B cell (primary cell): ENCODE results near the gene NOXO1. TPM values are rescaled to one million over a fixed set of nuclear protein-coding genes. Genes with fewer than 3 reads are reported as not detected.

Experiments
- ATAC-seq: fragments of 200-7000 bp; cut with Tn5 transposase; one replicate; pipeline ENCODE4 v1.10.0; 2021; ENCODE audit warnings: low read depth, mild to moderate bottlenecking, moderate number of reproducible peaks, moderate library complexity
- CTCF ChIA-PET: fragments of 350-600 bp; sonication (Branson Sonifier 250); formaldehyde crosslinking; loops from one replicate; lab custom pipeline; 2021; ENCODE audit warnings: antibody characterized with exemption, inconsistent platforms; lab: Charles Lee
- POLR2A ChIA-PET: fragments of 350-600 bp; sonication (Branson Sonifier 250); formaldehyde crosslinking; loops from one replicate; lab custom pipeline; 2021; ENCODE audit warnings: antibody characterized with exemption; lab: Charles Lee
- DNase-seq: peaks from one replicate; pipeline ENCODE4 v3.0.0; 2013
- H2AFZ ChIP-seq: 2 replicates; pipeline ENCODE4 v1.6.1; 2012; ENCODE audit warnings: mild to moderate bottlenecking, low read depth, low read length; ENCODE audit not compliant: insufficient read depth, poor library complexity, severe bottlenecking
- H3K27ac ChIP-seq, 2 donors: 1 replicate in 1 of 2; 2 replicates in 1 of 2; pipeline ENCODE4 v1.5.1; 2012 to 2013; ENCODE audit warnings: low read length in 2 of 2, mild to moderate bottlenecking in 2 of 2, moderate library complexity in 1 of 2
- H3K27me3 ChIP-seq, 4 experiments: fragments of 200-600 bp in 1 of 4; sonication (generic) in 1 of 4; replicated peaks in 1 of 4; 1 replicate in 2 of 4; 2 replicates in 2 of 4; pipeline versions ENCODE4 v1.6.1 to v1.7.0; 2013 to 2016; ENCODE audit warnings: low read length in 3 of 4, mild to moderate bottlenecking in 2 of 4, mixed read lengths in 1 of 4, moderate library complexity in 1 of 4; ENCODE audit not compliant: insufficient read depth in 4 of 4, control insufficient read depth in 3 of 4; ENCODE audit errors: control extremely low read depth in 1 of 4
- H3K36me3 ChIP-seq, 2 experiments: replicated peaks in 1 of 2; 1 replicate in 1 of 2; 2 replicates in 1 of 2; pipeline versions ENCODE4 v1.6.1 to v1.7.1; 2013; ENCODE audit warnings: low read length in 1 of 2; ENCODE audit not compliant: insufficient read depth in 2 of 2, control insufficient read depth in 1 of 2; ENCODE audit errors: control extremely low read depth in 1 of 2, extremely low read depth in 1 of 2
- H3K4me1 ChIP-seq, 2 donors: fragments of 200-600 bp in 1 of 2; sonication (generic) in 1 of 2; 1 replicate in 1 of 2; 2 replicates in 1 of 2; pipeline versions ENCODE4 v1.5.1 to v1.6.1; 2013 to 2017; ENCODE audit warnings: low read length in 2 of 2; ENCODE audit not compliant: control insufficient read depth in 2 of 2, insufficient read depth in 2 of 2
- H3K4me2 ChIP-seq: replicated peaks from 2 replicates; pipeline ENCODE3; 2012; ENCODE audit warnings: mild to moderate bottlenecking, low read depth, low read length; ENCODE audit not compliant: poor library complexity, severe bottlenecking
- H3K4me3 ChIP-seq, 5 experiments: fragments of 200-600 bp in 1 of 5; sonication (generic) in 1 of 5; 1 replicate in 3 of 5; 2 replicates in 2 of 5; pipeline versions ENCODE4 v1.5.1 to v1.7.0; 2011 to 2016; ENCODE audit warnings: low read length in 4 of 5, mild to moderate bottlenecking in 4 of 5, low read depth in 2 of 5, control low read depth in 1 of 5, moderate library complexity in 1 of 5; ENCODE audit not compliant: insufficient read depth in 1 of 5; ENCODE audit errors: control extremely low read depth in 1 of 5, extremely low read depth in 1 of 5
- H3K79me2 ChIP-seq: fragments of 200-600 bp; sonication (generic); one replicate; pipeline ENCODE4 v1.6.0; 2016; ENCODE audit warnings: low read length; ENCODE audit not compliant: control insufficient read depth, insufficient read depth
- H3K9ac ChIP-seq: fragments of 200-600 bp; sonication (generic); 2 replicates; pipeline ENCODE4 v1.6.1; 2017; ENCODE audit warnings: mild to moderate bottlenecking, low read length, moderate library complexity
- H3K9me3 ChIP-seq, 3 donors: one replicate each; pipeline versions ENCODE4 v1.6.1 to v1.7.1; 2013; ENCODE audit warnings: low read length in 2 of 3; ENCODE audit not compliant: control insufficient read depth in 2 of 3, insufficient read depth in 1 of 3; ENCODE audit errors: control extremely low read depth in 1 of 3
- H4K20me1 ChIP-seq: 2 replicates; pipeline ENCODE4 v1.6.0; 2012; ENCODE audit warnings: mild to moderate bottlenecking, low read length; ENCODE audit not compliant: insufficient read depth, control insufficient read depth, poor library complexity, severe bottlenecking
- H3K27ac Mint-ChIP-seq: one replicate; pipeline ENCODE4 v1.8.0; 2021; ENCODE audit warnings: mixed read lengths
- H3K27me3 Mint-ChIP-seq: one replicate; pipeline ENCODE4 v1.8.0; 2021; ENCODE audit warnings: mixed read lengths
- H3K4me1 Mint-ChIP-seq: one replicate; pipeline ENCODE4 v1.8.0; 2021; ENCODE audit warnings: mixed read lengths
- H3K4me3 Mint-ChIP-seq: one replicate; pipeline ENCODE4 v1.8.0; 2021; ENCODE audit warnings: mixed read lengths
- H3K9me3 Mint-ChIP-seq: one replicate; pipeline ENCODE4 v1.8.0; 2022; ENCODE audit warnings: mixed read lengths; ENCODE audit not compliant: insufficient read depth
- EZH2 ChIP-seq: IDR thresholded peaks from 2 replicates; pipeline ENCODE4 v1.6.1; 2012; ENCODE audit warnings: borderline replicate concordance, low read depth, mild to moderate bottlenecking, moderate library complexity, low read length; ENCODE audit not compliant: insufficient read depth, poor library complexity, severe bottlenecking
- WGBS: methylation state at CpG from one replicate; pipeline ENCODE4 v1.1.5; 2013; ENCODE audit warnings: missing lambda C conversion rate; ENCODE audit not compliant: insufficient coverage; 5-methylcytosine and 5-hydroxymethylcytosine counted together
- intact Hi-C: fragments of 100-400 bp; cut with micrococcal nuclease; formaldehyde crosslinking; loops from one replicate; pipeline ENCODE4 v1.10.0; 2022
- polyA plus RNA-seq: library from polyadenylated mRNA; depleted of rRNA; stranded (reverse); fragments of >200 nt; gene quantifications from 2 replicates; pipeline ENCODE4 v1.2.3, GENCODE V29; 2012
- total RNA-seq, 2 donors: library from RNA; stranded (reverse); fragments of 120-200 nt in 1 of 2; gene quantifications; 1 replicate in 1 of 2; 2 replicates in 1 of 2; pipeline versions ENCODE4 v1.2.3 to v1.2.4, GENCODE V29; 2013 to 2022
- TF ChIP-seq, protein P1 (sequence below): fragments of 200-600 bp; IDR thresholded peaks from one replicate; pipeline ENCODE4 v1.8.0; 2022; ENCODE audit warnings: antibody characterized with exemption, mild to moderate bottlenecking

The NOXO1 gene
- total and polyA plus RNA-seq, 2 donors (not counting 1 experiment from before 2014, with no cell fraction given) = 0.30 to 0.74 TPM

DNA sequence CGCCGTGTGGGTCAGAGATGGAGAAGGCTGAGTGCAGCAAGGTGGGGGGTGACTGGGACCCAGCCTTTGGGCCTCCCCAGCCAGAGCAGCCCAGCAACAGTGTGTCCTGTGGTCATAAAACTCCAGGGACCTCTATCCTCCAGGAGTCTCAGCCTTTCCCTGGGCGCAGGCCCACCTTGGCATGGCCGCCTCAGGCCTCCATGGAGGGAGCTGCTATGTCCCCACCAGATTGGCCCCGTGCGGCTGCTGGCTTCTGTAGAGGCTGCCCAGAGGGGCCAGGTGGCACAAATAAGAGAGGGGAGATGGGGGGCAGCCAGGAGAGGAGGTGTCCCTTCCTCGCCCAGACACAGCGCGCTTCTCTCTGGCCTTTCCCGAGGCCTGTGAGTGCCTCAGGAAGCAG lies 5.9 kb upstream of the NOXO1 start:
- WGBS = 87% methylated on average over 8 of the region's 10 CpGs
- TF ChIP-seq, protein P1, sequence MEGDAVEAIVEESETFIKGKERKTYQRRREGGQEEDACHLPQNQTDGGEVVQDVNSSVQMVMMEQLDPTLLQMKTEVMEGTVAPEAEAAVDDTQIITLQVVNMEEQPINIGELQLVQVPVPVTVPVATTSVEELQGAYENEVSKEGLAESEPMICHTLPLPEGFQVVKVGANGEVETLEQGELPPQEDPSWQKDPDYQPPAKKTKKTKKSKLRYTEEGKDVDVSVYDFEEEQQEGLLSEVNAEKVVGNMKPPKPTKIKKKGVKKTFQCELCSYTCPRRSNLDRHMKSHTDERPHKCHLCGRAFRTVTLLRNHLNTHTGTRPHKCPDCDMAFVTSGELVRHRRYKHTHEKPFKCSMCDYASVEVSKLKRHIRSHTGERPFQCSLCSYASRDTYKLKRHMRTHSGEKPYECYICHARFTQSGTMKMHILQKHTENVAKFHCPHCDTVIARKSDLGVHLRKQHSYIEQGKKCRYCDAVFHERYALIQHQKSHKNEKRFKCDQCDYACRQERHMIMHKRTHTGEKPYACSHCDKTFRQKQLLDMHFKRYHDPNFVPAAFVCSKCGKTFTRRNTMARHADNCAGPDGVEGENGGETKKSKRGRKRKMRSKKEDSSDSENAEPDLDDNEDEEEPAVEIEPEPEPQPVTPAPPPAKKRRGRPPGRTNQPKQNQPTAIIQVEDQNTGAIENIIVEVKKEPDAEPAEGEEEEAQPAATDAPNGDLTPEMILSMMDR = no peak
- TF ChIP-seq EZH2 = no peak
- H3K4me1 ChIP-seq = peaks cover 27 to 44% of the 10 kb centered on the region in 2 donors
- no peak overlapping the region for H2AFZ ChIP-seq
- H3K27me3 Mint-ChIP-seq = peaks cover 6% of the 10 kb centered on the region
- H3K4me3 Mint-ChIP-seq = peak overlapping the region; percentile 10
- intact Hi-C loops = no loop called here
- ATAC-seq = no peak
- H3K4me2 ChIP-seq = no peak overlapping the region
- peaks cover 41% of the 10 kb centered on the region for H3K4me1 Mint-ChIP-seq
- no peak for DNase-seq
- H3K27ac Mint-ChIP-seq = no peak overlapping the region
- no peak overlapping the region for H3K9ac ChIP-seq
- H3K9me3 Mint-ChIP-seq = no peaks in the 10 kb centered on the region
- H3K79me2 ChIP-seq = no peaks in the 10 kb centered on the region
- ChIA-PET CTCF (interaction anchor here (1.8 kb wide), 1 partner anchor 16 kb away, joined by 5 read pairs; no protein-coding TSS in a partner anchor), POLR2A (interaction anchor here (1.2 kb wide), 1 partner anchor 22 kb away, joined by 4 read pairs; the partner anchor contains the start of gene RPS2)
- H3K36me3 ChIP-seq = peaks cover 0 to 10% of the 10 kb centered on the region in 2 experiments
- H3K27ac ChIP-seq = no peak overlapping the region
- no peaks in the 10 kb centered on the region for H4K20me1 ChIP-seq
- H3K4me3 ChIP-seq = no peak overlapping the region
- peaks cover 0 to 3% (median 0%) of the 10 kb centered on the region in 3 donors for H3K9me3 ChIP-seq
- H3K27me3 ChIP-seq = peaks cover 0 to 9% (median 4%) of the 10 kb centered on the region in 4 experiments

DNA sequence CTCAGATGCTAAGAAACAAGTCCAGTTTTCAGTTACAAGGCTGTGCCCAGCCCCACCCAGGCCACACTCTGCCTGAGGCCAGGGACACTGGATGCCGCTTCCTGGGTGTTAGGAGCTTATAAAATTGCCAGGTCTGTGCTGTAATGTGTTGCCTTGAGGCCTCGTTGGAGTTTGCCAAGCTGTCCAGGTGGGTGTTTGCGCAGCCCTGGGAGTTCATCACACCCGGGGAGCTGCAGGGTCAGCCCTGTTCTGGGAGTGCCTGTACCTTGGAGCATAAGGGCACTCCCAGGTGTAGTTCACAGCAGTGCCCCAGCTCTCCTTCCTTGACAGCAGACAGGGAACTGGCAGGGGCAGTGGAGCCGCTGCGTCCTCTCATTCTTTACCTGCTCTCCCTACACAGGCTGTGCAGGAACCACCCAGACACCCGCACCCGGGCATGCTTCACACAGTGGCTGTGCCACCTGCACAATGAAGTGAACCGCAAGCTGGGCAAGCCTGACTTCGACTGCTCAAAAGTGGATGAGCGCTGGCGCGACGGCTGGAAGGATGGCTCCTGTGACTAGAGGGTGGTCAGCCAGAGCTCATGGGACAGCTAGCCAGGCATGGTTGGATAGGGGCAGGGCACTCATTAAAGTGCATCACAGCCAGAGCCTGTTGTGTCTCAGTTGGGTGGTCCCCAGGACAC lies 4.3 kb upstream of the NOXO1 start:
- H3K4me3 Mint-ChIP-seq = peak overlapping the region; percentile 88
- Histone ChIP-seq H3K9me3 (no peaks in the 10 kb centered on the region), H2AFZ (no peak overlapping the region), H3K27ac (no peak overlapping the region), H4K20me1 (no peaks in the 10 kb centered on the region), H3K36me3 (peaks cover 0 to 10% of the 10 kb centered on the region in 2 experiments), H3K27me3 (peaks cover 0 to 24% (median 13%) of the 10 kb centered on the region in 4 experiments), H3K4me2 (peak overlapping the region; percentile 98), H3K79me2 (no peaks in the 10 kb centered on the region), H3K4me3 (no peak overlapping the region), H3K9ac (no peak overlapping the region), H3K4me1 (peaks cover 19 to 33% of the 10 kb centered on the region in 2 donors)
- no peak overlapping the region for H3K27ac Mint-ChIP-seq
- no peaks in the 10 kb centered on the region for H3K9me3 Mint-ChIP-seq
- CTCF ChIA-PET = no interaction called here
- WGBS = over 99% methylated on average over 14 of the region's 14 CpGs
- no peak for TF ChIP-seq EZH2
- TF ChIP-seq, protein P1 = no peak
- no peak for DNase-seq
- H3K27me3 Mint-ChIP-seq = peaks cover 6% of the 10 kb centered on the region
- intact Hi-C loops = no loop called here
- H3K4me1 Mint-ChIP-seq = peaks cover 35% of the 10 kb centered on the region
- ATAC-seq = no peak
- POLR2A ChIA-PET = interaction anchor here (1.0 to 1.2 kb wide), 2 partner anchors 9 to 21 kb away, joined by 4 to 7 read pairs; partner anchors contain the start of gene RPS2
